Hindlimb muscle (tissue), 1 donor: ENCODE measurements around the gene CRADD. TPM values are rescaled to one million over a fixed set of nuclear protein-coding genes. Genes with fewer than 3 reads are reported as not detected.
"Not testable (repeated sequence)": the region's sequence is repeated elsewhere in the genome, so short reads cannot be mapped to it uniquely, and the experiment has no call there.

Source experiments
- DNase-seq: peaks from one replicate; pipeline ENCODE4 v3.0.0-alpha.2; 2013
- polyA plus RNA-seq: library from polyadenylated mRNA; unstranded; fragments of 120-200 nt; gene quantifications from one replicate; pipeline ENCODE4 v1.2.1, GENCODE V29; 2013; ENCODE audit not compliant: insufficient read length

The CRADD gene
- polyA plus RNA-seq, 1 donor = 12.3 TPM

- no peak for DNase-seq
Measured at GRCh38 chr12:93785249-93786010, 108.3 kb downstream of the CRADD start.

GRCh38 chr12:93786656-93787397, 109.7 kb downstream of the CRADD start:
- no peak for DNase-seq

GRCh38 chr12:93788853-93789252, 111.7 kb downstream of the CRADD start:
- no peak for DNase-seq

- DNase-seq = no peak
Measured at GRCh38 chr12:93789767-93790166, 112.6 kb downstream of the CRADD start.

GRCh38 chr12:93790472-93791152, 113.4 kb downstream of the CRADD start:
- no peak for DNase-seq

- no peak for DNase-seq
Measured at GRCh38 chr12:93793007-93793406, 115.8 kb downstream of the CRADD start.

GRCh38 chr12:93793983-93794382, 116.8 kb downstream of the CRADD start:
- no peak for DNase-seq

- no peak for DNase-seq
Measured at GRCh38 chr12:93794738-93795137, 117.6 kb downstream of the CRADD start.

GRCh38 chr12:93795352-93795751, 118.2 kb downstream of the CRADD start:
- no peak for DNase-seq

- no peak for DNase-seq
Measured at GRCh38 chr12:93796729-93797128, 119.6 kb downstream of the CRADD start.

- DNase-seq = no peak
Measured at GRCh38 chr12:93798279-93799151, 121.3 kb downstream of the CRADD start.

- DNase-seq = not testable (repeated sequence)
Measured at GRCh38 chr12:93801666-93802065, 124.5 kb downstream of the CRADD start.

GRCh38 chr12:93802293-93802692, 125.1 kb downstream of the CRADD start:
- DNase-seq = no peak

- DNase-seq = no peak
Measured at GRCh38 chr12:93802698-93803423, 125.7 kb downstream of the CRADD start.

- peak; percentile 68 for DNase-seq
Measured at GRCh38 chr12:93803424-93803807, 126.2 kb downstream of the CRADD start.

GRCh38 chr12:93804392-93805179, 127.4 kb downstream of the CRADD start:
- no peak for DNase-seq

GRCh38 chr12:93805736-93806141, 128.6 kb downstream of the CRADD start:
- DNase-seq = no peak

GRCh38 chr12:93807354-93807753, 130.2 kb downstream of the CRADD start:
- no peak for DNase-seq

- no peak for DNase-seq
Measured at GRCh38 chr12:93808169-93808899, 131.2 kb downstream of the CRADD start.

GRCh38 chr12:93812626-93813025, 135.5 kb downstream of the CRADD start:
- DNase-seq = no peak
